Neural crest cell (in vitro differentiated cells): ENCODE results near the gene SPCS1. TPM values are rescaled to one million over a fixed set of nuclear protein-coding genes. Genes with fewer than 3 reads are reported as not detected.

Source experiments
- DNase-seq: peaks from one replicate; pipeline ENCODE4 v3.0.0; 2021; ENCODE audit warnings: low read depth, mixed read lengths, low spot score
- H3K27ac Mint-ChIP-seq: one replicate; pipeline ENCODE4 v1.8.0; 2021; ENCODE audit warnings: mild to moderate bottlenecking, mixed read lengths; ENCODE audit not compliant: unreplicated experiment
- H3K27me3 Mint-ChIP-seq: 2 replicates; pipeline ENCODE4 v1.8.0; 2021; ENCODE audit warnings: low read depth, mild to moderate bottlenecking, mixed read lengths
- H3K36me3 Mint-ChIP-seq: 2 replicates; pipeline ENCODE4 v1.8.0; 2021; ENCODE audit warnings: low read depth, mild to moderate bottlenecking, mixed read lengths
- H3K4me1 Mint-ChIP-seq: 2 replicates; pipeline ENCODE4 v1.8.0; 2021; ENCODE audit warnings: mixed read lengths
- H3K4me3 Mint-ChIP-seq: one replicate; pipeline ENCODE4 v1.8.0; 2021; ENCODE audit warnings: mild to moderate bottlenecking, mixed read lengths
- H3K9me3 Mint-ChIP-seq: 2 replicates; pipeline ENCODE4 v1.8.0; 2021; ENCODE audit warnings: mixed read lengths
- total RNA-seq: library from RNA; stranded (reverse); gene quantifications from 2 replicates; pipeline ENCODE4 v1.2.1, GENCODE V29; 2021
- TF ChIP-seq, protein P1 (sequence below): fragments of 200-600 bp; sonication (generic); conservative IDR thresholded peaks from 2 replicates; pipeline ENCODE4 v1.5.0; 2021; ENCODE audit warnings: antibody characterized with exemption, mild to moderate bottlenecking

Gene SPCS1
- total RNA-seq, 1 donor from 2014 or later, result 101 TPM

DNA sequence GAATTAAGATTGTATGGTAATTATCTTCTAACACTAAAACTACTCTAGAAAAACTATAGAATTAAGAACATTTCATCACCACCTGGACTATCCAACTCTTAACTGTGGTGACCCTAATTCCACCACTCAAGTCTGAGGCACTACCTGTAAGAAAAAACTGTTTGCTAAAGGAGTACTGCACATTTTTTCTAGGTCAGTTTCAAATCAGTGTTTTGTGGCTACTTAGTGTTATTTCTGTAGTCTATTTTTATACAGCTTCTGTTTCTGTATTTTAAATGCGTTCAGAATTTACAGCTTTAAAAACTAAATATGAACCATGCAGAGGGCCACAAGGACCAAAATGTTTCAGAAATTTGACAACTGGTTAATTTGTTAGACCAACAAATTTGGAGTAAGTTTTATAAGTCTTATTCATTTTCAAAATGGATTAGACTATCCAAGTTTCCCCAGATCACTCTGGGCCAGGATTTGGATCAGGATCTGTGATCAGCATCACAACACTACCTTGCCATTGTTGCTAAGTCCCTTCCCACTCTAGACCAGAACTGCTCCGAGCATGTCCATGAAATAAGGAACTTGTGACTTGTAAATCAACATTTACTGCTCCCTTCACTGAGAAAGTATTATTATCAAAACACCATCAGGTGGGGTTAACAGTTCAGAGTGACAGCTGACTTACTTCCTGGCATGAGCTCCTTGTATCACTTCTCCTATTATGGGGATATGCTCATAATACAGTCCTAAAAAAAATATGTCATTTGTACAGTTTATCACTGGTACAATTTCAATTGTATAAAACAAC lies 8.9 kb upstream of the SPCS1 start:
- H3K27ac Mint-ChIP-seq, result no peak overlapping the region
- H3K36me3 Mint-ChIP-seq, result peaks cover 24% of the 10 kb centered on the region
- DNase-seq, result no peak
- H3K4me1 Mint-ChIP-seq, result no peaks in the 10 kb centered on the region
- TF ChIP-seq, protein P1, sequence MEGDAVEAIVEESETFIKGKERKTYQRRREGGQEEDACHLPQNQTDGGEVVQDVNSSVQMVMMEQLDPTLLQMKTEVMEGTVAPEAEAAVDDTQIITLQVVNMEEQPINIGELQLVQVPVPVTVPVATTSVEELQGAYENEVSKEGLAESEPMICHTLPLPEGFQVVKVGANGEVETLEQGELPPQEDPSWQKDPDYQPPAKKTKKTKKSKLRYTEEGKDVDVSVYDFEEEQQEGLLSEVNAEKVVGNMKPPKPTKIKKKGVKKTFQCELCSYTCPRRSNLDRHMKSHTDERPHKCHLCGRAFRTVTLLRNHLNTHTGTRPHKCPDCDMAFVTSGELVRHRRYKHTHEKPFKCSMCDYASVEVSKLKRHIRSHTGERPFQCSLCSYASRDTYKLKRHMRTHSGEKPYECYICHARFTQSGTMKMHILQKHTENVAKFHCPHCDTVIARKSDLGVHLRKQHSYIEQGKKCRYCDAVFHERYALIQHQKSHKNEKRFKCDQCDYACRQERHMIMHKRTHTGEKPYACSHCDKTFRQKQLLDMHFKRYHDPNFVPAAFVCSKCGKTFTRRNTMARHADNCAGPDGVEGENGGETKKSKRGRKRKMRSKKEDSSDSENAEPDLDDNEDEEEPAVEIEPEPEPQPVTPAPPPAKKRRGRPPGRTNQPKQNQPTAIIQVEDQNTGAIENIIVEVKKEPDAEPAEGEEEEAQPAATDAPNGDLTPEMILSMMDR, result no peak
- H3K27me3 Mint-ChIP-seq, result no peaks in the 10 kb centered on the region
- no peaks in the 10 kb centered on the region for H3K9me3 Mint-ChIP-seq
- H3K4me3 Mint-ChIP-seq, result peak overlapping the region; percentile 34

DNA sequence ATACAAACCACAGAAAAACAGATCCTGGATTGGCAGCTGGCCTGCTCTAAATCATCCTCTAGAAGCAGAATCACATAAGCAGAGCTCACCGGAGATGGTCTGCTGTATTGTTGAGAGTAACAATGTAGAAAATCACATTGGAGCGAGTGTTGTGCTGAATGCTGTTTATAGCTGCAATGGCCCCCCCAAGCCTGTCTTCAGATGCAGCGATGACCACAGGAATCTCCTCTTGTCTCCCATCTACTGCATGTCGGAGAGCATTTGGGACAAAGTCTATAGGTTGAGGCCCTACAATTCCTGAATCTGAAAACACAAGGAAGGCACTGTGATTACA lies 8.3 kb upstream of the SPCS1 start:
- Mint-ChIP-seq H3K4me1 (no peaks in the 10 kb centered on the region), H3K36me3 (peaks cover 24% of the 10 kb centered on the region), H3K27ac (no peak overlapping the region), H3K9me3 (no peaks in the 10 kb centered on the region), H3K27me3 (no peaks in the 10 kb centered on the region), H3K4me3 (peak overlapping the region; percentile 34)
- TF ChIP-seq, protein P1, result no peak
- DNase-seq, result no peak

DNA sequence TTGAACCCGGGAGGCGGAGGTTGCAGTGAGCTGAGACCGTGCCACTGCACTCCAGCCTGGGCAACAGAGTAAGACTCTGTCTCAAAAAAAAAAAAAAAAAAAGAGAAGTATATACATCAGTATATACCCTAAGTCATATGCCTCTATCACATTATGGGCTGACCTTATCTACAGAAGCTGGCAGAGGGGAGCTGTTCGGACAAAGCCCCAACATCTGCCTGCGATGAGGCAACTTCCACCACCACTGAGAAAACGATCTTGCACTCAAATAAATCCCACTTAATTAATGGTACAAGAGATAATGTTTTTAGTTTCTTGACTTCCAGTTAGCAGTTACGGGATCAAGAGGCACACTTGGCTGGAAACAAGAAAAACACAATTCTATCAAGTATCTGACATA lies 2.6 kb upstream of the SPCS1 start:
- Mint-ChIP-seq H3K27me3 (no peaks in the 10 kb centered on the region), H3K9me3 (no peaks in the 10 kb centered on the region), H3K36me3 (no peaks in the 10 kb centered on the region), H3K27ac (no peak overlapping the region), H3K4me3 (peak overlapping the region; percentile 99), H3K4me1 (peaks cover 29% of the 10 kb centered on the region)
- no peak for DNase-seq
- TF ChIP-seq, protein P1, result no peak

DNA sequence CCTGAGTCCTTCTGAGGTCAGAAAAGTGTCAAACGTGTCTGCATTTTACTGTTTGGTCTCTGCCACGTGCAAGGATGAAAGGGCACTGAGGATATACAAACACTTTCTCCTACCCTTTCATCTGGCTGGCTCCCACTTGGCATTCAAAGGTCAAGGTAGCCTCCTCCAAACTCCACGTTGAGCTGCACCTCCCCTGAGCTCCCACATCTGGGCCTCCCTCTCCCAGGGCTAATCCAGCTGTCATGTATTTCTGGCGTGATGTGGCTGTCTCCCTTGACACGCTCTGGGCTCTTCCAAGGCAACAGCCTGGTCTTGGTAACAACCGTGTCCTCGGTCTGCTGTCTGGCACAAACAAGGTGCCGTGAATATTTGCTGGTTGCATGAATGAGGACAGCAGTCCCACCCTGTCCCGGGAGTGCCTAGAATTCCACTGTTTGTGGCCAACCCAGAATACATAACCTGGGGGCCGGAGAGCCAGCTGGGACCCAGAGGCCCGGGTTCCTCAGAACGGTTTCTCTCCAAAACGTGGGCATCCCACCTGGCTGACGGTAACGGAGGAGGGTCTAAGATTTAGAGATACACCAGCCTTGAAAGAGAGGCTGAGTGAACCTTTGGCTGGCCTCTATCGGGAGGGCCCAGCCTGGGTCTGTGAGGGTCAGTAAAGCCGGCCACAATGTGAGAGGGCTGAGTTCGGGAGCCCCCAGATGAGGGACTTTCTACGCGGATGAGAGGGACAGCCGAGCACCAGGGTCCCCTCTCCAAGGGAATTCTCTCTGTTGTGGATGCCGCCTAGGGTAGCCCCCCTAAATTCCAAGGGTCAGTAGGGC lies 1.1 kb upstream of the SPCS1 start:
- Mint-ChIP-seq H3K4me3 (peak overlapping the region; percentile 99), H3K9me3 (no peaks in the 10 kb centered on the region), H3K4me1 (peaks cover 29% of the 10 kb centered on the region), H3K36me3 (no peaks in the 10 kb centered on the region), H3K27ac (peak overlapping the region; percentile 96), H3K27me3 (no peaks in the 10 kb centered on the region)
- no peak for DNase-seq
- TF ChIP-seq, protein P1, result no peak

DNA sequence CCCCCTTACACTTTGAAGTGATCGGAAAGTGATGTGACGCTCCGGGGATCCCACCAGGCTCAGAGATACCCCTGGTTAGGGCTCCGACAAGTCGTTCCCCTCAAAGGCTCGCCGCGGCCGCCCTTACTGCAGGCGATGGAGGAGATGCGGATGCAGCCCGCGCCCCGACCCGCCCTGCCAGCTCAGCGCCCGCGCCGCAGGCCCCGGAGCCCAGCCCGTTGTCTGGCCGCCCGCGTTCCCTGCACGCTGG lies 543 bp upstream of the SPCS1 start:
- no peak for DNase-seq
- Mint-ChIP-seq H3K4me3 (peak overlapping the region; percentile 99), H3K27ac (peak overlapping the region; percentile 96), H3K36me3 (no peaks in the 10 kb centered on the region), H3K27me3 (no peaks in the 10 kb centered on the region), H3K9me3 (no peaks in the 10 kb centered on the region), H3K4me1 (peaks cover 29% of the 10 kb centered on the region)
- TF ChIP-seq, protein P1, result no peak
